ENCODE data around the gene DYNLT2B.

GRCh38 chr3:196287090-196287439, 31.0 kb downstream of the DYNLT2B start:
- TF ChIP-seq CTCF (IDR thresholded peaks at IDR 0.05; ENCODE audit: poor library complexity) (no peak), EZH2phosphoT487 (IDR thresholded peaks at IDR 0.05; ENCODE audit: low read depth, severe bottlenecking, unreplicated experiment) (no peak), EZH2 (IDR thresholded peaks at IDR 0.05; ENCODE audit: borderline replicate concordance) (no peak)
